Neural cell (in vitro differentiated cells): ENCODE results near the gene ARHGEF10L. TPM values are rescaled to one million over a fixed set of nuclear protein-coding genes. Genes with fewer than 3 reads are reported as not detected.

Source experiments
- H2AFZ ChIP-seq: fragments of 200-600, 300-800 bp; sonication (generic), shearing (Covaris generic); 2 replicates; pipeline ENCODE4 v1.6.0; 2014; ENCODE audit warnings: low read depth, mild to moderate bottlenecking, antibody characterized with exemption, low read length, moderate library complexity
- H3F3A ChIP-seq: fragments of 200-600 bp; shearing (Covaris generic); 2 replicates; pipeline ENCODE4 v1.6.1; 2016; ENCODE audit warnings: mild to moderate bottlenecking, moderate library complexity, mixed read lengths, antibody characterized with exemption, low read length; ENCODE audit not compliant: insufficient read depth, poor library complexity, severe bottlenecking
- H3K27ac ChIP-seq: fragments of 200-600, 300-800 bp; sonication (generic), shearing (Covaris generic); 2 replicates; pipeline ENCODE4 v1.5.1; 2014; ENCODE audit warnings: mild to moderate bottlenecking, low read length, moderate library complexity
- H3K27me3 ChIP-seq: fragments of 300-800, 200-600 bp; sonication (generic), shearing (Covaris generic); 2 replicates; pipeline ENCODE4 v1.6.0; 2014; ENCODE audit warnings: mild to moderate bottlenecking, low read depth, low read length, moderate library complexity; ENCODE audit not compliant: insufficient read depth
- H3K36me3 ChIP-seq: fragments of 300-800, 200-600 bp; sonication (generic), shearing (Covaris generic); 2 replicates; pipeline ENCODE4 v1.5.1; 2014; ENCODE audit warnings: mild to moderate bottlenecking, antibody characterized with exemption, low read length, moderate library complexity; ENCODE audit not compliant: insufficient read depth
- H3K4me2 ChIP-seq: fragments of 300-800, 200-600 bp; sonication (generic), shearing (Covaris generic); 2 replicates; pipeline ENCODE4 v1.6.0; 2014; ENCODE audit warnings: mild to moderate bottlenecking, low read length
- H3K4me3 ChIP-seq: fragments of 300-800, 200-600 bp; sonication (generic), shearing (Covaris generic); 2 replicates; pipeline ENCODE4 v1.5.1; 2014; ENCODE audit warnings: mild to moderate bottlenecking, low read length, moderate library complexity
- H3K79me2 ChIP-seq: fragments of 200-600 bp; shearing (Covaris generic); replicated peaks from 2 replicates; pipeline ENCODE4 v1.6.0; 2014; ENCODE audit warnings: mild to moderate bottlenecking, low read length, moderate library complexity; ENCODE audit not compliant: insufficient read depth
- H3K9ac ChIP-seq: fragments of 300-800, 200-600 bp; sonication (generic), shearing (Covaris generic); 2 replicates; pipeline ENCODE4 v1.6.1; 2016; ENCODE audit warnings: mild to moderate bottlenecking, low read length, mixed read lengths
- H3K9me2 ChIP-seq: fragments of 200-600 bp; shearing (Covaris generic); 2 replicates; pipeline ENCODE4 v1.6.1; 2016; ENCODE audit warnings: mild to moderate bottlenecking, low read length, mixed read lengths; ENCODE audit not compliant: insufficient read depth
- H3K9me3 ChIP-seq: fragments of 200-600, 300-800 bp; sonication (generic), shearing (Covaris generic); 2 replicates; pipeline ENCODE4 v1.6.1; 2016; ENCODE audit warnings: mild to moderate bottlenecking, mixed run types, low read length, moderate library complexity, mixed read lengths
- H4K20me1 ChIP-seq: fragments of 200-600 bp; shearing (Covaris generic); 2 replicates; pipeline ENCODE4 v1.6.1; 2016; ENCODE audit warnings: mild to moderate bottlenecking, mixed run types; ENCODE audit not compliant: insufficient read depth
- EP300 ChIP-seq: fragments of 450-650 bp; conservative IDR thresholded peaks from 2 replicates; pipeline ENCODE4 v1.6.1; 2014; ENCODE audit warnings: antibody characterized with exemption, mild to moderate bottlenecking, moderate library complexity; ENCODE audit not compliant: poor library complexity, severe bottlenecking
- EZH2 ChIP-seq: fragments of 200-600, 300-800 bp; shearing (Covaris generic), sonication (generic); IDR thresholded peaks from 2 replicates; pipeline ENCODE4 v1.6.1; 2014; ENCODE audit warnings: antibody characterized with exemption, low read length, borderline replicate concordance, mild to moderate bottlenecking; ENCODE audit not compliant: insufficient read depth, poor library complexity, severe bottlenecking
- MXI1 ChIP-seq: fragments of 450-650 bp; conservative IDR thresholded peaks from 2 replicates; pipeline ENCODE4 v1.6.1; 2014; ENCODE audit warnings: antibody characterized with exemption, mild to moderate bottlenecking; ENCODE audit not compliant: poor library complexity, severe bottlenecking
- POLR2AphosphoS5 ChIP-seq: IDR thresholded peaks from 2 replicates; pipeline ENCODE4 v1.6.1; 2012
- RAD21 ChIP-seq: fragments of 450-650 bp; conservative IDR thresholded peaks from 2 replicates; pipeline ENCODE4 v1.6.1; 2014; ENCODE audit warnings: antibody characterized with exemption, mild to moderate bottlenecking, moderate library complexity
- SMC3 ChIP-seq: fragments of 450-650 bp; conservative IDR thresholded peaks from 2 replicates; pipeline ENCODE4 v1.6.1; 2014; ENCODE audit warnings: antibody characterized with exemption, mild to moderate bottlenecking, moderate library complexity; ENCODE audit not compliant: poor library complexity
- TAF1 ChIP-seq: IDR thresholded peaks from 2 replicates; pipeline ENCODE4 v1.6.1; 2012; ENCODE audit warnings: low read depth
- polyA plus RNA-seq: library from polyadenylated mRNA; depleted of rRNA; stranded (reverse); fragments of >200 nt; gene quantifications from 2 replicates; pipeline ENCODE4 v1.2.3, GENCODE V29; 2014
- TF ChIP-seq, protein P1 (sequence below): fragments of 450-650 bp; IDR thresholded peaks from 2 replicates; pipeline ENCODE4 v1.5.1; 2014; ENCODE audit warnings: antibody characterized with exemption, mild to moderate bottlenecking, moderate library complexity; ENCODE audit not compliant: poor library complexity, severe bottlenecking
- TF ChIP-seq, protein P2 (sequence below): IDR thresholded peaks from 2 replicates; pipeline ENCODE4 v1.6.1; 2012; ENCODE audit warnings: borderline replicate concordance

The ARHGEF10L gene
- polyA plus RNA-seq, 1 donor from 2014 or later, result 123 TPM

DNA sequence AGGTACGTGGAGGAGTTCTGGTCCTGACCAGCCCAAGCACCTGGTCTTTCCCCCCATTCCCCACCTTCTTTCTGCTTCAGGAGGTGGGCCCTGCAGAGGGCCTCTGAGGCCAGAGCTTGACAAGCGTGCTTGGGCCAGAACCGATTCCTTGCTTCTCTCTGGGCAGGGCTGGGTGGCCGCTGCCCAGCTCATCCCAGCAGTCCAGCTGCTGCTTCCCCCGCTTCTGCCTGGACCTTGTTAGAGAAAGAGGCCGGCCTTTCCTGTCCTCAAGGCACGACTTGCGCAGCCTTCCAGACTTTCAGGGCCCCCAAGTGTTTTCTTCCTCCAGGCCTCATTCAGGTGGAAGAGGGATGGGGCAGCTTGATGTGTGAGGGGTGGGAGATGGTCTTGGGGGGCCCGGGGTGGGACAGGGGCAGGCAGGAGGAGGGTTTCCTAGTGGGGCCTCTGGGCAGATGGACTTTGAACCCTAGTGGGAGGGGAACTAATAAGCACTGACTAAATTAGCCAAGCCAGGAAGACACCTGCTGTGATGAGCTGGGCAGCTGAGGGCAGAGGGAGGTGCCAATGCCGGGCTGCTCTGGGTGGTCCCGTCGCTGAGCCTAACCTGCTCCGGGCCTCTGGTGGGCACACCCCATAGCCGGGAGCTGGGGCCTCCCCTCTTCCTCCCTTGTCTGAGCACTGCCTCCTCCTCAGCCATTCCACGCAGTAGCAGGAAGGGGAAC is 36.5 kb downstream of the ARHGEF10L start:
- TF ChIP-seq RAD21 (no peak), MXI1 (no peak), POLR2AphosphoS5 (no peak), SMC3 (no peak), TAF1 (no peak), EZH2 (no peak), EP300 (no peak)
- TF ChIP-seq, protein P1, sequence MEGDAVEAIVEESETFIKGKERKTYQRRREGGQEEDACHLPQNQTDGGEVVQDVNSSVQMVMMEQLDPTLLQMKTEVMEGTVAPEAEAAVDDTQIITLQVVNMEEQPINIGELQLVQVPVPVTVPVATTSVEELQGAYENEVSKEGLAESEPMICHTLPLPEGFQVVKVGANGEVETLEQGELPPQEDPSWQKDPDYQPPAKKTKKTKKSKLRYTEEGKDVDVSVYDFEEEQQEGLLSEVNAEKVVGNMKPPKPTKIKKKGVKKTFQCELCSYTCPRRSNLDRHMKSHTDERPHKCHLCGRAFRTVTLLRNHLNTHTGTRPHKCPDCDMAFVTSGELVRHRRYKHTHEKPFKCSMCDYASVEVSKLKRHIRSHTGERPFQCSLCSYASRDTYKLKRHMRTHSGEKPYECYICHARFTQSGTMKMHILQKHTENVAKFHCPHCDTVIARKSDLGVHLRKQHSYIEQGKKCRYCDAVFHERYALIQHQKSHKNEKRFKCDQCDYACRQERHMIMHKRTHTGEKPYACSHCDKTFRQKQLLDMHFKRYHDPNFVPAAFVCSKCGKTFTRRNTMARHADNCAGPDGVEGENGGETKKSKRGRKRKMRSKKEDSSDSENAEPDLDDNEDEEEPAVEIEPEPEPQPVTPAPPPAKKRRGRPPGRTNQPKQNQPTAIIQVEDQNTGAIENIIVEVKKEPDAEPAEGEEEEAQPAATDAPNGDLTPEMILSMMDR, result no peak
- TF ChIP-seq, protein P2, sequence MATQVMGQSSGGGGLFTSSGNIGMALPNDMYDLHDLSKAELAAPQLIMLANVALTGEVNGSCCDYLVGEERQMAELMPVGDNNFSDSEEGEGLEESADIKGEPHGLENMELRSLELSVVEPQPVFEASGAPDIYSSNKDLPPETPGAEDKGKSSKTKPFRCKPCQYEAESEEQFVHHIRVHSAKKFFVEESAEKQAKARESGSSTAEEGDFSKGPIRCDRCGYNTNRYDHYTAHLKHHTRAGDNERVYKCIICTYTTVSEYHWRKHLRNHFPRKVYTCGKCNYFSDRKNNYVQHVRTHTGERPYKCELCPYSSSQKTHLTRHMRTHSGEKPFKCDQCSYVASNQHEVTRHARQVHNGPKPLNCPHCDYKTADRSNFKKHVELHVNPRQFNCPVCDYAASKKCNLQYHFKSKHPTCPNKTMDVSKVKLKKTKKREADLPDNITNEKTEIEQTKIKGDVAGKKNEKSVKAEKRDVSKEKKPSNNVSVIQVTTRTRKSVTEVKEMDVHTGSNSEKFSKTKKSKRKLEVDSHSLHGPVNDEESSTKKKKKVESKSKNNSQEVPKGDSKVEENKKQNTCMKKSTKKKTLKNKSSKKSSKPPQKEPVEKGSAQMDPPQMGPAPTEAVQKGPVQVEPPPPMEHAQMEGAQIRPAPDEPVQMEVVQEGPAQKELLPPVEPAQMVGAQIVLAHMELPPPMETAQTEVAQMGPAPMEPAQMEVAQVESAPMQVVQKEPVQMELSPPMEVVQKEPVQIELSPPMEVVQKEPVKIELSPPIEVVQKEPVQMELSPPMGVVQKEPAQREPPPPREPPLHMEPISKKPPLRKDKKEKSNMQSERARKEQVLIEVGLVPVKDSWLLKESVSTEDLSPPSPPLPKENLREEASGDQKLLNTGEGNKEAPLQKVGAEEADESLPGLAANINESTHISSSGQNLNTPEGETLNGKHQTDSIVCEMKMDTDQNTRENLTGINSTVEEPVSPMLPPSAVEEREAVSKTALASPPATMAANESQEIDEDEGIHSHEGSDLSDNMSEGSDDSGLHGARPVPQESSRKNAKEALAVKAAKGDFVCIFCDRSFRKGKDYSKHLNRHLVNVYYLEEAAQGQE, result no peak
- Histone ChIP-seq H3K27me3 (no peaks in the 10 kb centered on the region), H3K9me2 (no peaks in the 10 kb centered on the region), H3K4me2 (no peak overlapping the region), H3F3A (no peaks in the 10 kb centered on the region), H3K9me3 (no peaks in the 10 kb centered on the region), H4K20me1 (no peaks in the 10 kb centered on the region), H3K79me2 (peaks cover 5% of the 10 kb centered on the region), H3K36me3 (no peaks in the 10 kb centered on the region), H3K4me3 (no peak overlapping the region), H3K27ac (no peak overlapping the region), H2AFZ (no peak overlapping the region), H3K9ac (no peak overlapping the region)

DNA sequence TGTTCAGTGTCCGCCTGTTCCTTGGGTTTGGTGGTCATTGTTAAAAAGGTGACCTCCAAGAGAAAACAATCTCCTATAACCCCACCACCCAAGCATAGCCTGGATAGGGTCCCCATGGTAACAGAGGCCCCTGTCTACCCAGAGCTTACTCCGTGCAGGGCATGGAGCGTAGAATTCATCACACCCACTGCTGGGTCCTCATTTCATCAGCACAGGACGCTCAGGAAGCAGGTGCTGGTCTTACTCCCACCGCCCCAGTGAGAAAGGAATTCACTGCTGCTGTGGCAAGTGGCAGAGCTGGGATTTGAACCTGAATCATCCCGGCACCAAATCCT is 37.0 kb downstream of the ARHGEF10L start:
- no peak overlapping the region for H2AFZ ChIP-seq
- no peaks in the 10 kb centered on the region for H4K20me1 ChIP-seq
- H3K4me3 ChIP-seq, result no peak overlapping the region
- no peaks in the 10 kb centered on the region for H3K36me3 ChIP-seq
- no peaks in the 10 kb centered on the region for H3K27me3 ChIP-seq
- H3K9me2 ChIP-seq, result no peaks in the 10 kb centered on the region
- no peak overlapping the region for H3K9ac ChIP-seq
- H3K79me2 ChIP-seq, result no peaks in the 10 kb centered on the region
- no peaks in the 10 kb centered on the region for H3F3A ChIP-seq
- H3K27ac ChIP-seq, result no peak overlapping the region
- no peak overlapping the region for H3K4me2 ChIP-seq
- no peaks in the 10 kb centered on the region for H3K9me3 ChIP-seq
- no peak for TF ChIP-seq MXI1
- no peak for TF ChIP-seq RAD21
- TF ChIP-seq, protein P1, result no peak
- no peak for TF ChIP-seq EP300
- no peak for TF ChIP-seq SMC3
- TF ChIP-seq, protein P2, result no peak
- no peak for TF ChIP-seq EZH2
- no peak for TF ChIP-seq POLR2AphosphoS5
- TF ChIP-seq TAF1, result no peak
